HFFc6 (cell line): Measurements from ENCODE around the gene MRTFA. TPM values are rescaled to one million over a fixed set of nuclear protein-coding genes. Genes with fewer than 3 reads are reported as not detected.

ENCODE experiments used
- DNase-seq: peaks from one replicate; pipeline ENCODE4 v3.0.0-alpha.2; 2018
- H3K27ac Mint-ChIP-seq: 2 replicates; pipeline ENCODE4 v1.8.0; 2020; ENCODE audit warnings: mild to moderate bottlenecking, mixed read lengths
- H3K27me3 Mint-ChIP-seq: 2 replicates; pipeline ENCODE4 v1.8.0; 2021; ENCODE audit warnings: mild to moderate bottlenecking, moderate library complexity, mixed read lengths; ENCODE audit not compliant: insufficient read depth
- H3K36me3 Mint-ChIP-seq: 2 replicates; pipeline ENCODE4 v1.8.0; 2021; ENCODE audit warnings: low read depth, mixed read lengths
- H3K4me1 Mint-ChIP-seq: 2 replicates; pipeline ENCODE4 v1.8.0; 2020; ENCODE audit warnings: low read depth, mixed read lengths
- H3K4me3 Mint-ChIP-seq: 2 replicates; pipeline ENCODE4 v1.8.0; 2020; ENCODE audit warnings: mild to moderate bottlenecking, moderate library complexity, mixed read lengths
- H3K9me3 Mint-ChIP-seq: 2 replicates; pipeline ENCODE4 v1.8.0; 2020; ENCODE audit warnings: mild to moderate bottlenecking, mixed read lengths
- CTCF ChIP-seq: fragments of 200-600 bp; sonication (generic); IDR thresholded peaks from 2 replicates; pipeline ENCODE4 v1.5.0; 2021; ENCODE audit warnings: antibody characterized with exemption, mild to moderate bottlenecking
- total RNA-seq, 6 experiments: library from RNA; stranded (reverse); fragmentation: NEBNext Ultra II Directional; extraction: Animal tissue kit (Norgen Biotek cat#: 25700); gene quantifications; 2 replicates in 1 of 6; 3 replicates in 5 of 6; pipeline ENCODE4 v1.2.3, GENCODE V29; 2021

Gene MRTFA
- total RNA-seq, 6 experiments from 2014 or later: 36.4 to 48.7 (median 42.2) TPM

GRCh38 chr22:40446203-40446602 is 190.3 kb downstream of the MRTFA start:
- H3K27ac Mint-ChIP-seq: no peak overlapping the region
- H3K9me3 Mint-ChIP-seq: no peaks in the 10 kb centered on the region
- H3K36me3 Mint-ChIP-seq: peaks cover 16% of the 10 kb centered on the region
- H3K4me3 Mint-ChIP-seq: no peak overlapping the region
- DNase-seq: no peak
- H3K4me1 Mint-ChIP-seq: peaks cover 25% of the 10 kb centered on the region
- no peaks in the 10 kb centered on the region for H3K27me3 Mint-ChIP-seq
- no peak for TF ChIP-seq CTCF

- H3K4me1 Mint-ChIP-seq: peaks cover 15% of the 10 kb centered on the region
- no peaks in the 10 kb centered on the region for H3K9me3 Mint-ChIP-seq
- H3K27ac Mint-ChIP-seq: no peak overlapping the region
- TF ChIP-seq CTCF: no peak
- no peaks in the 10 kb centered on the region for H3K27me3 Mint-ChIP-seq
- H3K4me3 Mint-ChIP-seq: no peak overlapping the region
- no peak for DNase-seq
- H3K36me3 Mint-ChIP-seq: peaks cover 16% of the 10 kb centered on the region
Measured at GRCh38 chr22:40444178-40444831, 192.2 kb downstream of the MRTFA start.

- Mint-ChIP-seq H3K27ac (no peak overlapping the region), H3K27me3 (no peaks in the 10 kb centered on the region), H3K9me3 (no peaks in the 10 kb centered on the region), H3K36me3 (peaks cover 16% of the 10 kb centered on the region), H3K4me1 (peaks cover 9% of the 10 kb centered on the region), H3K4me3 (no peak overlapping the region)
- no peak for TF ChIP-seq CTCF
- DNase-seq: no peak
Measured at GRCh38 chr22:40443732-40444131, 192.8 kb downstream of the MRTFA start.

- peaks cover 16% of the 10 kb centered on the region for H3K36me3 Mint-ChIP-seq
- no peak overlapping the region for H3K27ac Mint-ChIP-seq
- DNase-seq: no peak
- TF ChIP-seq CTCF: no peak
- no peaks in the 10 kb centered on the region for H3K27me3 Mint-ChIP-seq
- no peak overlapping the region for H3K4me3 Mint-ChIP-seq
- peaks cover 19% of the 10 kb centered on the region for H3K4me1 Mint-ChIP-seq
- H3K9me3 Mint-ChIP-seq: no peaks in the 10 kb centered on the region
Measured at GRCh38 chr22:40441761-40442390, 194.6 kb downstream of the MRTFA start.

GRCh38 chr22:40436505-40437431 is 199.8 kb downstream of the MRTFA start:
- Mint-ChIP-seq H3K27ac (peak overlapping the region; percentile 83), H3K27me3 (peaks cover 2% of the 10 kb centered on the region; the same call in 1 of the 2 replicates), H3K36me3 (peaks cover 4% of the 10 kb centered on the region; the same call in 1 of the 2 replicates), H3K4me1 (peaks cover 30% of the 10 kb centered on the region), H3K4me3 (peak overlapping the region; percentile 71), H3K9me3 (no peaks in the 10 kb centered on the region)
- peak; percentile 37 for DNase-seq
- peak; percentile 87 for TF ChIP-seq CTCF
